Activated naive CD8-positive, alpha-beta T cell treated with anti-CD3 and anti-CD28 coated beads for 36 hours (primary cell): ENCODE measurements around the gene C1orf122. TPM values are rescaled to one million over a fixed set of nuclear protein-coding genes. Genes with fewer than 3 reads are reported as not detected.

ENCODE experiments used
- DNase-seq: peaks from one replicate; pipeline ENCODE4 v3.0.0; 2021
- H3K27ac Mint-ChIP-seq: one replicate; pipeline ENCODE4 v1.8.0; 2022; ENCODE audit warnings: mild to moderate bottlenecking, moderate library complexity, mixed read lengths
- H3K27me3 Mint-ChIP-seq: one replicate; pipeline ENCODE4 v1.8.0; 2022; ENCODE audit warnings: mild to moderate bottlenecking, mixed read lengths
- H3K36me3 Mint-ChIP-seq: one replicate; pipeline ENCODE4 v1.8.0; 2021; ENCODE audit warnings: mild to moderate bottlenecking, mixed read lengths
- H3K4me1 Mint-ChIP-seq: one replicate; pipeline ENCODE4 v1.8.0; 2021; ENCODE audit warnings: mixed read lengths
- H3K4me3 Mint-ChIP-seq: one replicate; pipeline ENCODE4 v1.8.0; 2022; ENCODE audit warnings: mild to moderate bottlenecking, moderate library complexity, mixed read lengths
- H3K9me3 Mint-ChIP-seq: one replicate; pipeline ENCODE4 v1.8.0; 2022; ENCODE audit warnings: mixed read lengths
- total RNA-seq, 2 experiments: library from RNA; stranded (reverse); gene quantifications; one replicate each; pipeline ENCODE4 v1.2.3, GENCODE V29; 2021

The C1orf122 gene
- total RNA-seq, 2 experiments from 2014 or later: 26.1 to 27.7 TPM

DNA sequence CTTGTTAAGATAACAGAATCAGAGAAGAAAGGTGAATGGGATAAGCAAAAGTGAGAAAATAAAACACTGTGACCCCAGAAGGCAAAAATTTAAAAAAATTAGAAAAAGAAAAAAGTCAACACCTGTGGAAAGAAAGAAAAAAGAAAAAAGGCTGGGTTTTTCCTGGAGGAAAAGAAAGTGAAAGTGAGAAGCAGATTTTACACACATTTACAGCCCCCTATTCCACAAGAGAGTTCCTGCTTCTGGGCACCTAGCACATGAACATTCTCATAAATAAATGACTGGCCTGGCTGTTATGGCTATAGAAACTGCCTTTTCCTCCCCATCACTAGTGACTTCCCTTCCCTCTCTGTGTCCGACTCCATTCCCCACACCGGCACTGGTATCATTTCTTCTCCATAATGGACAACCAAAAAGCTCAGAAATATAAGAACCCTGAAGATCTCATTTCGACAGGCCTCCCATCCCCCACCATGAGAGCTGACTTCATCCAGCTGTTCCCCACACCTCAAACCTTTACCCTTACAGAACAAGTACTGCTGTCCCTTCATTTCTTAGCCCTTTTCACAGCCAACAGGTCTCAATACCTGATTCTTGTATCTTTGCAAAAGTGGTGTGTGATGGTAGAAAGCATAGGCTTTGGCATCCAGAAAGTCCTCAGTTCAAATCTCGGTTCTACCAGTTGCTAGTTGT lies 39.2 kb downstream of the C1orf122 start:
- H3K27me3 Mint-ChIP-seq: no peaks in the 10 kb centered on the region
- H3K4me1 Mint-ChIP-seq: peaks cover 36% of the 10 kb centered on the region
- DNase-seq: peak; percentile 23

GRCh38 chr1:37849480-37849879 lies 41.9 kb downstream of the C1orf122 start:
- Mint-ChIP-seq H3K27ac (no peak overlapping the region), H3K9me3 (no peaks in the 10 kb centered on the region), H3K27me3 (no peaks in the 10 kb centered on the region), H3K36me3 (peaks cover 21% of the 10 kb centered on the region), H3K4me1 (peaks cover 41% of the 10 kb centered on the region), H3K4me3 (no peak overlapping the region)
- no peak for DNase-seq

More for the DNA sequence above, 39.2 kb downstream of the C1orf122 start:
- Mint-ChIP-seq H3K9me3 (no peaks in the 10 kb centered on the region), H3K36me3 (peaks cover 6% of the 10 kb centered on the region), H3K27ac (peak overlapping the region; percentile 73), H3K4me3 (peak overlapping the region; percentile 66)

GRCh38 chr1:37850352-37850955 lies 42.9 kb downstream of the C1orf122 start:
- Mint-ChIP-seq H3K27me3 (no peaks in the 10 kb centered on the region), H3K4me3 (no peak overlapping the region), H3K27ac (no peak overlapping the region), H3K9me3 (no peaks in the 10 kb centered on the region), H3K4me1 (peaks cover 42% of the 10 kb centered on the region), H3K36me3 (peaks cover 25% of the 10 kb centered on the region)
- DNase-seq: no peak

- H3K9me3 Mint-ChIP-seq: no peaks in the 10 kb centered on the region
- no peak for DNase-seq
- no peak overlapping the region for H3K27ac Mint-ChIP-seq
- no peak overlapping the region for H3K4me3 Mint-ChIP-seq
- peaks cover 25% of the 10 kb centered on the region for H3K36me3 Mint-ChIP-seq
- peaks cover 36% of the 10 kb centered on the region for H3K4me1 Mint-ChIP-seq
- no peaks in the 10 kb centered on the region for H3K27me3 Mint-ChIP-seq
Observed at GRCh38 chr1:37851262-37851661, 43.7 kb downstream of the C1orf122 start.

DNA sequence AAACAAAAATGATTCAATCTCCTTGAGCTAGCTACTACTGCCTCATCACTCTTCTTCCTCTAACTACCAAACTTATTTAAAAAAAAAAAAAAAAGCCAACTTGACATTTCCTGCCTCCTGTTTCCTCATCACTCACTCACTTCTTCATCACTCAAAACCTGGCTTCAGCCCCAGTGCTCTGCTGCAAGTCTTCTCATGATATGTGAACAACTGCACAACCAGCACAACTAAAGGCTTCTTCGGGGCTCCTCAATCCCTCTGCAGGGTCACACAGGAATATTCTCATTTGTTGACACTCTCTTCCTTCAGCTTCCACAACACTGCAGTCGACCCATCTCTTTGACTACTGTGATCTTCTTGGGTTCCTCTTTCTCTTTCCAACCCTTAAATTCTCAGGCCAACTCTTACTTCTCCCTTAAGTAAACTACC lies 44.2 kb downstream of the C1orf122 start:
- no peak for DNase-seq
- peaks cover 34% of the 10 kb centered on the region for H3K4me1 Mint-ChIP-seq
- H3K4me3 Mint-ChIP-seq: no peak overlapping the region
- H3K27ac Mint-ChIP-seq: no peak overlapping the region
- H3K27me3 Mint-ChIP-seq: no peaks in the 10 kb centered on the region
- peaks cover 27% of the 10 kb centered on the region for H3K36me3 Mint-ChIP-seq
- H3K9me3 Mint-ChIP-seq: no peaks in the 10 kb centered on the region

DNA sequence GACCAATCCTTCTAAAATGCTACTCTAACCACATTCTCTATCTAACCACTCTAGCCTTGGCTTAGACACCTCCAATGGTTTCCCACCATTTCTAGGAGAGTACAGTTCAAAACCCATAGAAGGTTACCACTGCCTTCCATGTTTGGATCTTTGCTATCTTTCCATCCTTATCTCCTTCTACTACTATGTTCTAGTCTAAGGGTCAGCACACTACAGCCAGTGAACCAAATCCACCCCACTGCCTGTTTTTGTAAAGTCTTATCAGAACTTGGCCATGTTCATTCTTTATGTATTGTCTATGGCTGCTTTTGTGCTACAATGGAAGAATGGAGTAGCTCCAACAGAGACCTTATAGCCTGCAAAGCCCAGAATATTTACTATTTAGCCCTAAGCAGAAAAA lies 45.6 kb downstream of the C1orf122 start:
- H3K27me3 Mint-ChIP-seq: no peaks in the 10 kb centered on the region
- peak overlapping the region; percentile 2 for H3K4me3 Mint-ChIP-seq
- H3K4me1 Mint-ChIP-seq: peaks cover 38% of the 10 kb centered on the region
- peaks cover 30% of the 10 kb centered on the region for H3K36me3 Mint-ChIP-seq
- DNase-seq: no peak
- no peak overlapping the region for H3K27ac Mint-ChIP-seq
- no peaks in the 10 kb centered on the region for H3K9me3 Mint-ChIP-seq

DNA sequence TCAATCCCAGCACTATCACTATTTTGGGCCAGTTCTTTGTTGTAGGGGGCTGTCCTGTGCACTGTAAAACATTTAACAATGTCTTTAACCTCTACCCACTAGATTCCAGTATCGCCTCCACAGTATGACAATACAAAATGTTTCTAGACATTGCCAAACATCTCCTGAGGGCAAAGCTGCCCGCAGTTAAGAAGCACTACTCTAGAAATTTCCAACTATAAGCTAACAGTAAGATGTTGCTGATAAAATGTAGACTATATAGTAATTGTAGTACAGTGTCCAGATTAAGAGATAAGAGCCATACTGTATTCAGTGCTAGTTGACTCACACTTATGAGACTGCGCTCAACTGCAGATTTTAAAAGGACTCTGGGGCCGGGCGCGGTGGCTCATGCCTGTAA lies 46.8 kb downstream of the C1orf122 start:
- Mint-ChIP-seq H3K4me1 (peaks cover 42% of the 10 kb centered on the region), H3K4me3 (no peak overlapping the region), H3K9me3 (no peaks in the 10 kb centered on the region)

More for the DNA sequence above, 46.8 kb downstream of the C1orf122 start:
- Mint-ChIP-seq H3K36me3 (peaks cover 29% of the 10 kb centered on the region), H3K27ac (no peak overlapping the region), H3K27me3 (no peaks in the 10 kb centered on the region)
- DNase-seq: no peak

Other genes starting within 250 kb of the C1orf122 start
- gene GNL2, start 211.9 kb upstream of the C1orf122 start, total RNA-seq: 100 to 1,000 TPM in 1 of 2 experiments, 10 to 100 TPM in 1; 95.8 to 101 TPM
- not detected for gene RSPO1, start 172.9 kb upstream of the C1orf122 start, total RNA-seq
- gene CDCA8, start 115.3 kb upstream of the C1orf122 start, total RNA-seq: 10 to 100 TPM; 60.7 to 61.9 TPM
- gene EPHA10, start 42.7 kb upstream of the C1orf122 start, total RNA-seq: not detected
- gene MANEAL, start 13.9 kb upstream of the C1orf122 start, total RNA-seq: 1 to 10 TPM; 1.5 TPM
- gene YRDC, start 418 bp downstream of the C1orf122 start, total RNA-seq: 10 to 100 TPM; 58.3 to 62.0 TPM
- gene MTF1, start 51.8 kb downstream of the C1orf122 start, total RNA-seq: 10 to 100 TPM; 31.2 to 31.4 TPM
- gene INPP5B, start 139.3 kb downstream of the C1orf122 start, total RNA-seq: 10 to 100 TPM; 26.6 to 27.7 TPM
- gene SF3A3, start 182.2 kb downstream of the C1orf122 start, total RNA-seq: 100 to 1,000 TPM; 121 to 125 TPM
- 10 to 100 TPM; 26.5 to 27.7 TPM for gene FHL3, start 197.7 kb downstream of the C1orf122 start, total RNA-seq
- 10 to 100 TPM; 83.5 to 89.2 TPM for gene UTP11, start 204.9 kb downstream of the C1orf122 start, total RNA-seq
- under 1 TPM in 1 of 2 experiments, not detected in 1; 0.10 TPM for gene POU3F1, start 239.0 kb downstream of the C1orf122 start, total RNA-seq